Neuronal stem cell (in vitro differentiated cells): ENCODE data around the gene PGM1.

Experiments
- DNase-seq: peaks from one replicate; pipeline ENCODE4 v3.0.0-alpha.2; 2013; ENCODE audit warnings: low spot score
- H2AFZ ChIP-seq: one replicate; pipeline ENCODE4 v1.6.1; 2013; ENCODE audit warnings: mild to moderate bottlenecking, low read length, inconsistent platforms
- H2AK5ac ChIP-seq: 2 replicates; pipeline ENCODE4 v1.6.1; 2013; ENCODE audit warnings: low read depth, mild to moderate bottlenecking, inconsistent platforms, low read length, moderate library complexity, mixed read lengths
- H2BK120ac ChIP-seq: 2 replicates; pipeline ENCODE4 v1.6.1; 2013; ENCODE audit warnings: low read depth, mild to moderate bottlenecking, inconsistent platforms, low read length, moderate library complexity, mixed read lengths
- H2BK12ac ChIP-seq: one replicate; pipeline ENCODE4 v1.6.1; 2013; ENCODE audit warnings: low read length, inconsistent platforms
- H2BK15ac ChIP-seq: 2 replicates; pipeline ENCODE4 v1.6.1; 2013; ENCODE audit warnings: mild to moderate bottlenecking, low read length, inconsistent platforms, mixed read lengths
- H2BK5ac ChIP-seq: one replicate; pipeline ENCODE4 v1.6.1; 2013; ENCODE audit warnings: inconsistent platforms, mild to moderate bottlenecking, low read length, moderate library complexity
- H3K14ac ChIP-seq: one replicate; pipeline ENCODE4 v1.6.1; 2013; ENCODE audit warnings: low read length, inconsistent platforms
- H3K18ac ChIP-seq: 2 replicates; pipeline ENCODE4 v1.6.1; 2013; ENCODE audit warnings: low read length, inconsistent platforms
- H3K23ac ChIP-seq: 2 replicates; pipeline ENCODE4 v1.6.1; 2013; ENCODE audit warnings: low read depth, mild to moderate bottlenecking, mixed read lengths, low read length, inconsistent platforms; ENCODE audit not compliant: poor library complexity
- H3K27ac ChIP-seq: replicated peaks from 3 replicates; pipeline ENCODE4 v1.5.1; 2013; ENCODE audit warnings: low read length, inconsistent platforms
- H3K27me3 ChIP-seq, 3 experiments: 2 replicates each; pipeline ENCODE4 v1.6.1; 2013; ENCODE audit warnings: low read length in 3 of 3, mild to moderate bottlenecking in 2 of 3, inconsistent platforms in 1 of 3, low read depth in 1 of 3, mixed read lengths in 1 of 3, moderate library complexity in 1 of 3; ENCODE audit not compliant: control insufficient read depth in 3 of 3, insufficient read depth in 3 of 3
- H3K36me3 ChIP-seq, 2 donors: replicated peaks in 1 of 2; 2 replicates each; pipeline ENCODE4 v1.6.1; 2013; ENCODE audit warnings: low read length in 2 of 2; ENCODE audit not compliant: control insufficient read depth in 2 of 2, insufficient read depth in 2 of 2
- H3K4ac ChIP-seq: 2 replicates; pipeline ENCODE4 v1.6.1; 2013; ENCODE audit warnings: inconsistent platforms, mild to moderate bottlenecking, low read length, moderate library complexity
- H3K4me1 ChIP-seq, 2 donors: 1 replicate in 1 of 2; 2 replicates in 1 of 2; pipeline ENCODE4 v1.6.1; 2013; ENCODE audit warnings: low read length in 2 of 2, low read depth in 1 of 2; ENCODE audit not compliant: control insufficient read depth in 2 of 2, insufficient read depth in 1 of 2
- H3K4me2 ChIP-seq: one replicate; pipeline ENCODE4 v1.6.1; 2013; ENCODE audit warnings: mild to moderate bottlenecking, low read length, inconsistent platforms; ENCODE audit not compliant: insufficient read depth, poor library complexity, severe bottlenecking
- H3K4me3 ChIP-seq, 2 donors: 2 replicates each; pipeline ENCODE4 v1.5.1; 2013; ENCODE audit warnings: low read length in 2 of 2, mild to moderate bottlenecking in 2 of 2, inconsistent platforms in 1 of 2, moderate library complexity in 1 of 2
- H3K79me1 ChIP-seq: one replicate; pipeline ENCODE4 v1.6.1; 2013; ENCODE audit warnings: low read depth, mild to moderate bottlenecking, inconsistent platforms, low read length, moderate library complexity
- H3K9ac ChIP-seq: one replicate; pipeline ENCODE4 v1.6.1; 2013; ENCODE audit warnings: mild to moderate bottlenecking, low read depth, low read length, inconsistent platforms; ENCODE audit not compliant: poor library complexity
- H3K9me3 ChIP-seq, 2 donors: replicated peaks in 1 of 2; 2 replicates each; pipeline versions ENCODE3 to v1.6.1; 2013; ENCODE audit warnings: low read length in 2 of 2, mild to moderate bottlenecking in 2 of 2, inconsistent platforms in 1 of 2, low read depth in 1 of 2, mixed read lengths in 1 of 2, moderate library complexity in 1 of 2; ENCODE audit not compliant: control insufficient read depth in 2 of 2, insufficient read depth in 1 of 2
- H4K8ac ChIP-seq: one replicate; pipeline ENCODE4 v1.6.1; 2013; ENCODE audit warnings: low read depth, mild to moderate bottlenecking, inconsistent platforms, low read length, moderate library complexity
- H4K91ac ChIP-seq: one replicate; pipeline ENCODE4 v1.6.1; 2013; ENCODE audit warnings: low read length, low read depth, mild to moderate bottlenecking, inconsistent platforms; ENCODE audit not compliant: poor library complexity
- WGBS, 2 donors: extraction: QIAGEN DNeasy Blood & Tissue Kit; methylation state at CpG; one replicate each; pipeline ENCODE4 v1.1.7; 2013; ENCODE audit warnings: missing lambda C conversion rate in 2 of 2, mixed read lengths in 1 of 2; ENCODE audit not compliant: insufficient read length in 2 of 2, insufficient replicate concordance in 1 of 2; ENCODE audit errors: extremely low coverage in 2 of 2; 5-methylcytosine and 5-hydroxymethylcytosine counted together

PGM1 gene

DNA sequence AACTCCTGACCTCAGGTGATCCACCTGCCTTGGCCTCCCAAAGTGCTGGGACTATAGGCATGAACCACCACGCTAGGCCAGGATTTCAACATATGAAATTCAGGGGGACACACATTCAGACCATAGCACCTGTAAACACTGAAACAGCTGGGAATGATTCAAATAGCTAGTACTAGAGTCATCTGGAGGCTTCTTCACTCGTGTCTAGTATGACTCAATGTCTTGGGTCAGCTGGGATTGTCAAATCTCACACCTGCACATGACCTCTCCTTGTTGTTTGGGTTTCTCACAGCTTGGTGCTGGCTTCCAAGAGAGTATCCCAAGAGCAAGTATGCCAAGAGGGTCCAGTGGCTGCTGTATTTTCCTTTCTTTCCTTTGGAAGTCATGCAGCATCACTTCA, 75.1 kb downstream of the PGM1 start:
- Histone ChIP-seq H2BK12ac (no peak overlapping the region), H4K91ac (no peak overlapping the region), H2AFZ (no peak overlapping the region), H3K4me2 (no peak overlapping the region), H4K8ac (no peak overlapping the region), H3K4me1 (peaks cover 0 to 3% of the 10 kb centered on the region in 2 donors), H3K27ac (no peak overlapping the region), H3K4me3 (no peak overlapping the region), H3K79me1 (no peaks in the 10 kb centered on the region), H3K4ac (no peak overlapping the region), H3K36me3 (no peaks in the 10 kb centered on the region), H3K23ac (no peak overlapping the region), H3K9ac (no peak overlapping the region), H3K9me3 (no peaks in the 10 kb centered on the region), H3K18ac (no peak overlapping the region), H2AK5ac (no peak overlapping the region), H2BK120ac (no peak overlapping the region), H3K14ac (no peak overlapping the region), H2BK15ac (no peak overlapping the region), H2BK5ac (no peak overlapping the region), H3K27me3 (no peaks in the 10 kb centered on the region)
- DNase-seq: no peak
- no CpG with 5 or more reads among the region's 2 CpGs for WGBS, 2 donors

DNA sequence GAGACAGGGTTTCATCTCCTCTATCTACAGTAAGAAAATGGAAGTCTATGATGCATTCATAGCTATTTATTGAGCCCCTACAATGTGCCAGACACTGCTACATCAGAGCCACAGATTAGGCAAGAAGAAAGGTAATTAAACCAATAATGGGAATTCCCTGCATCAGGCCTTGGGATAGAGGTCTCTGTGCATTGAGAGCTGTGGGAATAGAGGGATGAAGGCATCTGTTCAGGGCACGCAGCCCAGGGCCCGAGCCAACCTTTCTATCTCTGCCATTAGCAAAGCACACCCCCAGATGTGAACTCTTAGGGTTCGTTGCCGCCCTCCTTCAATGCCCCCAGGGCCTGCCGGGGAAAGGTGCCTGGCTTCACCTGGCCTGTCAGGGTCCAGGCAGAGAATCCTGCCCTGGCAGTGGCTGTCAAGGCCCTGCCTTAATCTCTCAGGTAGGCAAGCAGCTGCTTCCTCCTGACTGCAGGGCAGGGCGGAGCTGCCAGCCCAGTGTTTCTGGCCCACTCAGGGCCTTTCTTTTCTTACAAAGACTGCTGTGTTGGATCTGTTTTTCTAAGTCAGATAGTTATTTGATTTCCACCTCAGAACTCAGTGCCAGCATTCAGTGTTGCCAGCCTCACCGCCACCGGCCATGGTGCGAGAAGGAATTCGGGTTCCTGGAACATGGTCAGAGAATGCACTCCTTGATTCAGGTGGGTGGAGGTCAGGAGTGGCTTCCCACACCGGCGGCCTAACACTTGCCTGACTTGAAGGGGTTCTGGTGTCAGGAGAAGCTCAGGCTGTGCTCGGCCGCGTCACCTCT, 76.1 kb downstream of the PGM1 start:
- no peak overlapping the region for H2AK5ac ChIP-seq
- no peak overlapping the region for H2BK5ac ChIP-seq

DNA sequence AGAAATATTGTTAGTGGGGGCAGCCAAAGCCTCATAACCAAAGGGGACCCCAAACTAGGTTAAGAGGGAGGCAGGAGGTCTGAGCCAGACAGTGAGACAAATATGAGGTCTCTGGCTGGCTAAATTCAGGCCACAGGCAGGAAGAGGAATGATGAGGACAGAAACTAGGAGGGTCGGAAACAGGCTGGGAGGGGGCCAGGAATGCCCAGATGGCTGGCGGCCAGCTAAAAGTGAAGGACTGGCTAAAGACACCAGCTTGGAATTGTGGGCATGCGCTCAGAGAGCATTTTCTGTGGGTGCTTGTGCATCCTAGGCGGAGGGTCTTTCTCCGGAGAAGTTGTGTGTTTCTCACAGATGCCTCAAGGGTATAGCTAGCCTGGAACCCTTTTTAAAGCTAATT, 77.0 kb downstream of the PGM1 start:
- no peak overlapping the region for H4K8ac ChIP-seq
- H3K18ac ChIP-seq: no peak overlapping the region
- H3K27ac ChIP-seq: no peak overlapping the region
- no peak overlapping the region for H3K9ac ChIP-seq
- no peak for DNase-seq
- no peak overlapping the region for H4K91ac ChIP-seq
- H3K79me1 ChIP-seq: no peaks in the 10 kb centered on the region
- peaks cover 0 to 3% of the 10 kb centered on the region in 2 donors for H3K4me1 ChIP-seq
- no peak overlapping the region for H3K23ac ChIP-seq
- H2BK15ac ChIP-seq: no peak overlapping the region
- no peak overlapping the region for H3K4me3 ChIP-seq
- no peaks in the 10 kb centered on the region for H3K9me3 ChIP-seq
- H2BK5ac ChIP-seq: no peak overlapping the region
- no peak overlapping the region for H3K4me2 ChIP-seq
- H2AFZ ChIP-seq: no peak overlapping the region
- no peaks in the 10 kb centered on the region for H3K27me3 ChIP-seq
- WGBS, 2 donors: no CpG with 5 or more reads among the region's 5 CpGs
- no peak overlapping the region for H2AK5ac ChIP-seq
- H3K36me3 ChIP-seq: no peaks in the 10 kb centered on the region
- H3K4ac ChIP-seq: no peak overlapping the region
- H2BK12ac ChIP-seq: no peak overlapping the region
- H2BK120ac ChIP-seq: no peak overlapping the region
- no peak overlapping the region for H3K14ac ChIP-seq

More for the DNA sequence above, 76.1 kb downstream of the PGM1 start:
- Histone ChIP-seq H3K4me2 (no peak overlapping the region), H2BK12ac (no peak overlapping the region), H3K23ac (no peak overlapping the region), H3K4ac (no peak overlapping the region), H3K4me3 (no peak overlapping the region), H3K36me3 (no peaks in the 10 kb centered on the region), H3K14ac (no peak overlapping the region), H3K9me3 (no peaks in the 10 kb centered on the region), H2BK15ac (no peak overlapping the region), H4K8ac (no peak overlapping the region), H2BK120ac (no peak overlapping the region), H2AFZ (no peak overlapping the region), H3K4me1 (peaks cover 0 to 3% of the 10 kb centered on the region in 2 donors), H4K91ac (no peak overlapping the region), H3K18ac (peak overlapping the region; percentile 22), H3K9ac (no peak overlapping the region), H3K27me3 (no peaks in the 10 kb centered on the region), H3K27ac (no peak overlapping the region), H3K79me1 (no peaks in the 10 kb centered on the region)
- WGBS, 2 donors: no CpG with 5 or more reads among the region's 15 CpGs
- DNase-seq: no peak

DNA sequence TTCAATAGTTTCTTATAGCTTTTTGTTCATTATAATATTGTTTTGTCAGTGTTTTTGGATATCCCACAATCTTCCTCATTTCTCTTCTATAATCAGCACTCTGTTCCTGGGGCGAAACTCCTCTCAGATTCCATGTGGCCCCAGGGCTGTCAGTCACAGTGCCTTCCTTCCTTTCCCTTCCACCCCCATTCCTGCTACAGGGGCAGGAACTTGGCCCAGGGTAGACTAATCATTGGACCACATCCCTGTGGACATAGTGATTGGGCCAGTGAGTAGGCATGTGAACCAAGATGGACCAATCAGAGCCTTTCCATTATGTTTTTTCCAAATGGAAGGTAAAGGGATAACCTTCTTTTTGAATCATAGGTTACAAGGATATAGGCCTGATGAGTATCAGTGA, 78.3 kb downstream of the PGM1 start:
- no peak overlapping the region for H2BK5ac ChIP-seq
- no peak overlapping the region for H4K91ac ChIP-seq
- no peaks in the 10 kb centered on the region for H3K4me1 ChIP-seq
- no peak overlapping the region for H3K14ac ChIP-seq
- H3K9ac ChIP-seq: no peak overlapping the region
- no peak overlapping the region for H2AFZ ChIP-seq
- no peak overlapping the region for H2BK120ac ChIP-seq
- no peak overlapping the region for H4K8ac ChIP-seq
- H3K36me3 ChIP-seq: no peaks in the 10 kb centered on the region
- no peak overlapping the region for H3K18ac ChIP-seq
- no peaks in the 10 kb centered on the region for H3K79me1 ChIP-seq
- no peak for DNase-seq
- H2BK15ac ChIP-seq: no peak overlapping the region
- H3K23ac ChIP-seq: no peak overlapping the region
- H2AK5ac ChIP-seq: no peak overlapping the region
- no peaks in the 10 kb centered on the region for H3K27me3 ChIP-seq
- H3K27ac ChIP-seq: no peak overlapping the region
- no peak overlapping the region for H3K4me2 ChIP-seq
- H3K4me3 ChIP-seq: no peak overlapping the region
- no peak overlapping the region for H2BK12ac ChIP-seq
- H3K4ac ChIP-seq: no peak overlapping the region
- H3K9me3 ChIP-seq: no peaks in the 10 kb centered on the region
- WGBS, 2 donors: no CpG with 5 or more reads among the region's 1 CpG
